ENCODE results near the gene CYBC1.

The CYBC1 gene

DNA sequence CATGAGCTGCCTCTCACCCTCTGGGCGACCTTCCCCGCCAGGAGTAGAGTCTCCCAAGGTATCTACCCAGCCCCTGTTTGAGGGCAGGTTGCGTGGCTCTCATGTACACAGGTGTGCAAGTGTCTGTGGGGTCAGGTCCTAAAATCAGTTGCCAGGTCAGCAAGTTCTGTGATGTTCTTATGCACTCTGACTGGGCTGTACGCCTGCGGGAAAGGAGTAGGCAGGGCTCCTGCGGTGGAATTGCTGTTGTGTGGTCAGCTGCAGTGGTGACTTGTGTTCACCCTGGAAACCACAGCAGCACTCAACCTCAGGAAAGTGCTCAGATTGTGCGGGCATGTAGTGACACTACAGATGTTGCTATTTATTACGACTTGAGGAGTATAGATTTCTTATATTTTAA is 27.4 kb upstream of the CYBC1 start:
- no peak overlapping the region for H3K4me3 ChIP-seq (ENCODE audit: low read depth, low read length)
- DNase-seq (ENCODE audit: low read depth): no peak
- TF ChIP-seq, protein P1, sequence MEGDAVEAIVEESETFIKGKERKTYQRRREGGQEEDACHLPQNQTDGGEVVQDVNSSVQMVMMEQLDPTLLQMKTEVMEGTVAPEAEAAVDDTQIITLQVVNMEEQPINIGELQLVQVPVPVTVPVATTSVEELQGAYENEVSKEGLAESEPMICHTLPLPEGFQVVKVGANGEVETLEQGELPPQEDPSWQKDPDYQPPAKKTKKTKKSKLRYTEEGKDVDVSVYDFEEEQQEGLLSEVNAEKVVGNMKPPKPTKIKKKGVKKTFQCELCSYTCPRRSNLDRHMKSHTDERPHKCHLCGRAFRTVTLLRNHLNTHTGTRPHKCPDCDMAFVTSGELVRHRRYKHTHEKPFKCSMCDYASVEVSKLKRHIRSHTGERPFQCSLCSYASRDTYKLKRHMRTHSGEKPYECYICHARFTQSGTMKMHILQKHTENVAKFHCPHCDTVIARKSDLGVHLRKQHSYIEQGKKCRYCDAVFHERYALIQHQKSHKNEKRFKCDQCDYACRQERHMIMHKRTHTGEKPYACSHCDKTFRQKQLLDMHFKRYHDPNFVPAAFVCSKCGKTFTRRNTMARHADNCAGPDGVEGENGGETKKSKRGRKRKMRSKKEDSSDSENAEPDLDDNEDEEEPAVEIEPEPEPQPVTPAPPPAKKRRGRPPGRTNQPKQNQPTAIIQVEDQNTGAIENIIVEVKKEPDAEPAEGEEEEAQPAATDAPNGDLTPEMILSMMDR (IDR thresholded peaks at IDR 0.05; ENCODE audit: low read depth, low read length, missing control alignments): no peak

DNA sequence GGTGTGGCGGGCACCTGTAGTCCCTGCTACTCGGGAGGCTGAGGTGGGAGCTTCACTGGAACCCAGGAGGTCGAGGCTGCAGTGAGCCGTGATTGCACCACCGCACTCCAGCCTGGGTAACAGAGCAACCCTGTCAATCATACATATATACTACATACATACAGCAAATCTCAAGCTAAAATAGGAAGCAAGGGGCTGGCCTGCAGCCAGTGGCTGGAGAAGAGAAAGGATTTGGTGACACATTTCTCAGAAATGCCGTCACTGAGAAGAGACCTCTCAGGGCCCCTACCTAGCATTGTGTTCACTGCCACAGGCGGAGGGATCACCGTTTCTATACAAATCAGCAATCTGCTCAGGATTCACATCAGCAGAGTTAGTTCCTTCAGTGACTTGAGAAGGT is 24.9 kb upstream of the CYBC1 start:
- H3K4me3 ChIP-seq (ENCODE audit: low read depth, low read length): no peak overlapping the region
- TF ChIP-seq, protein P1 (IDR thresholded peaks at IDR 0.05; ENCODE audit: low read depth, low read length, missing control alignments): no peak
- no peak for DNase-seq (ENCODE audit: low read depth)

DNA sequence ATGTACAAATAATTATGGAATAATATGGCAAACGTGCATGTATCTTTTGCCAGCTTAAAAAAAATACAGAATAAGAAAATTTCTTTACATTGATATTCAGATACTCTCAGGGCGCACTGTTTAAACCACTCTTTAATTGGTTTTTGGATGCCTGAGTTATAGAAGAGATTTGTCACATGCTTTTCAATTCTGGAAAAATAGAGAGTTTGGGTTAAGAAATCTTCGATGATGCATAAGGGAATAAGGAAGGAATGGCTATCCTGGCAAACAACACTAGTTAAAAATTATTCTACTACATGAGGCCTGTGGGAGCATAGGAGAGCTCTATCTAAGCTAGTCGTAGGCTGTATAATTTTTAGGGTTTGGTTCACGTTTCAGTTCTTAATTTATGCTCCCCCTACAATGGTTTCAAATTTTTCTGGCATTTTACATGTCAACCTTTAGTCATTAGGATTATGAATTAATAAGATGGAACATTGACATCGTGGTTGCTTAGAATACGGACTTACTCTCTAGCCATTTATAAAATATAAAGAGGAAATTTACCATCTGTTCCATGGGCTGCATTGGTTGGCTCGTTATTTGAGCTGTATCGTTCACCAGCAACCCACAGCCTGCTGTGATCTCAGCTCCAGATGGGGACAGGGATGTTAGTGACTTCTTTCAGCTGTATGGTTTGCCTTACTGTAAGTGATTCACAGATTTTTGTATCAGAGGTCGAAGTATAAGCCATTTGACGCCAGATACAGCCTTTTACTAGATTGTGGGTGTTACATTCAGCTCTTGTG is 23.9 kb upstream of the CYBC1 start:
- TF ChIP-seq, protein P1 (IDR thresholded peaks at IDR 0.05; ENCODE audit: low read depth, low read length, missing control alignments): no peak
- no peak overlapping the region for H3K4me3 ChIP-seq (ENCODE audit: low read depth, low read length)
- no peak for DNase-seq (ENCODE audit: low read depth)

DNA sequence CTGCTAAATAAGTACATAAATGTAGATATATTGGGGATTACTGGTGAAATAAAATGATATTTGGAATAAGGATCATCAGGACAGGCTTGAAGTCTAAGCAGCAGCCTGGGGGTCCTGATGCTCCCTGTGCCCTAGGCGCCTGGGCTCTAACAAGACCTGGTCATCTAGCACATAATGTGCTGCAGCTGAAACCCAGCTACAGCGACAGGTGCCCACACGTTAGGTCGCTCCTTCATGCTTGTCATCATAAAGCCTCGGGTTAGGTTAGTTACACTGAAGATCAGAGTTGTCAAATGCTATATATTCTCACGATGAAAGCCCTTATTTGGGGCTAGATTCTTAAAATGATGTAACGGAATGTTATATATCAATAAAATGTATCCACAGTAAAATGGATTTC is 19.5 kb upstream of the CYBC1 start:
- TF ChIP-seq, protein P1 (IDR thresholded peaks at IDR 0.05; ENCODE audit: low read depth, low read length, missing control alignments): no peak
- no peak for DNase-seq (ENCODE audit: low read depth)
- no peak overlapping the region for H3K4me3 ChIP-seq (ENCODE audit: low read depth, low read length)

DNA sequence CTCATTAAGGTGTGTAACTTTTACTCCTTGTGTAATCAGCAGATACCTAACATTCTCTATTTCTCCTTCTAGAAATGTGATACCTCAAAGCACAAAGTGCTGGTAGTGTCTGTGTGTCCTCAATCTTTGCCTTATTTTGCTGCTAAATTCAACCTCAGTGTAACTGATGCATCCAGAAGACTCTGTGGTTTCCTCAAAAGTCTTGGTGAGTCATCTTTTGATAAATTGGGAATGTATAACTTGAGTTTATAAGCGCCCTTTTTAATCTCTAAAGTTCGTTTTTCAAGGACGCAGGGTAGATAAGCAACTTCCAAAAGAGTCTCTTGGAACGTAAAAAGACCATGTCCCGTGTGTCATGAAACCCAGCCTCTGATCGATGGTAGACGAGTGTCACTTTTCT is 18.1 kb upstream of the CYBC1 start:
- DNase-seq (ENCODE audit: low read depth): no peak
- TF ChIP-seq, protein P1 (IDR thresholded peaks at IDR 0.05; ENCODE audit: low read depth, low read length, missing control alignments): no peak
- H3K4me3 ChIP-seq (ENCODE audit: low read depth, low read length): no peak overlapping the region

DNA sequence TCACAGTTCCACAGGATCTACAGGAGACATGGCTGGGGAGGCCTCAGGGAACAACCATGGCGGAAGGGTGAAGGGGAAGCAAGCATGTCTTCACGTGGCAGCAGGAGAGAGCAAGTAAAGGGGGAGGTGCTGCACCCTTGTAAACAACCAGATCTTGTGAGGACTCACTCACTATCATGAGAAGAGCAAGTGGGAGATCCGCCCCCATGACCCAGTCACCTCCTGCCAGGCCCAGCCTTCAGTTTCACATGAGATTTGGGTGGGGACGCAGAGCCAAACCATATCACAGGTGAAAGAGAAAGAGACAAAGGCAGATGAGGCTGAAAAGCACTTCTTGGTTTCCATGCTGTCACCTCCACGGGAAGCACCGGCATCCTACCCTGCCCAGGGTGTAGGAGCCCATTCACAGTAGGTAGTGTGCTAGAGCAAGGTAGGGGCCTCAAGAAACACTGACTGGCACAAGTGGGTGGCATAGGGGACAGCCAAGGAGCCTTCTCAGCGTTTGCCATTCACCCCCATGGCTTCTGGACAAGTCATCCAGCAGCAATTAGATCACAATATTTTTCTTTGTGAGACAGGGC is 14.6 kb upstream of the CYBC1 start:
- no peak for DNase-seq (ENCODE audit: low read depth)
- TF ChIP-seq, protein P1 (IDR thresholded peaks at IDR 0.05; ENCODE audit: low read depth, low read length, missing control alignments): no peak
- no peak overlapping the region for H3K4me3 ChIP-seq (ENCODE audit: low read depth, low read length)

DNA sequence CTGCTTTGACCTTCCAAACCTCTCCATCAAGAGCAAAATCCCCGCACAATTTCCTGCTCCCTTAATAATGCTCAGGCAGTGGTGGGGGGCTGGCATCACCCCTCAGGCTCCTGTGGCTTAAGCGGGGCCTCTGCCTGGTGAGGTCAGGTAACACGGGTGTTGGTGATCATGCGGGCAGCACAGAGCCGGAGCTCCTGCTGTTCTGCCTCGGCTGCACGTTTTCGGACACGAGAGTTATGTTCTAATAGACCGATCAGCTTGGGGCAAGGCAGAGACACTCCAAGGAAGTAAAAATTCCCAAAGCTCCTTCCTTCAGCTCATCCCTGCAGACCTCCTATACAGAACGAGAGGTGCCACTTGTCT is 14.0 kb upstream of the CYBC1 start:
- H3K4me3 ChIP-seq (ENCODE audit: low read depth, low read length): no peak overlapping the region
- TF ChIP-seq, protein P1 (IDR thresholded peaks at IDR 0.05; ENCODE audit: low read depth, low read length, missing control alignments): no peak
- DNase-seq (ENCODE audit: low read depth): no peak
